Non-pigmented ciliary epithelial cell (primary cell): ENCODE results near the gene SCRN1.
"Not testable (repeated sequence)": the region's sequence is repeated elsewhere in the genome, so short reads cannot be mapped to it uniquely, and the experiment has no call there.

Experiments used
- DNase-seq: peaks from one replicate; pipeline ENCODE4 v3.0.0-alpha.2; 2010; ENCODE audit warnings: low read depth

SCRN1 gene

DNA sequence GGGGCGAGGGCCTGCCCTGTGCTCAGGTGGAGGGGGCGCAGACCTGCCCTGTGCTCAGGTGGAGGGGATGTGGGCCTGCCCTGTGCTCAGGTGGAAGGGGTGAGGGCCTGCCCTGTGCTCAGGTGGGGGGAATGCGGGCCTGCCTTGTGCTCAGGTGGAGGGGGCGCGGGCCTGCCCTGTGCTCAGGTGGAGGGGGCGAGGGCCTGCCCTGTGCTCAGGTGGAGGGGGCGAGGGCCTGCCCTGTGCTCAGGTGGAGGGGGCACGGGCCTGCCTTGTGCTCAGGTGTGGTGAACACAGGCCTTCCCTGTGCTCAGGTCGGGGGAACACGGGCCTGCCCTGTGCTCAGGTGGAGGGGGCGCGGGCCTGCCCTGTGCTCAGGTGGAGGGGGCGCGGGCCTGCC lies 98.8 kb downstream of the SCRN1 start:
- DNase-seq = not testable (repeated sequence)

DNA sequence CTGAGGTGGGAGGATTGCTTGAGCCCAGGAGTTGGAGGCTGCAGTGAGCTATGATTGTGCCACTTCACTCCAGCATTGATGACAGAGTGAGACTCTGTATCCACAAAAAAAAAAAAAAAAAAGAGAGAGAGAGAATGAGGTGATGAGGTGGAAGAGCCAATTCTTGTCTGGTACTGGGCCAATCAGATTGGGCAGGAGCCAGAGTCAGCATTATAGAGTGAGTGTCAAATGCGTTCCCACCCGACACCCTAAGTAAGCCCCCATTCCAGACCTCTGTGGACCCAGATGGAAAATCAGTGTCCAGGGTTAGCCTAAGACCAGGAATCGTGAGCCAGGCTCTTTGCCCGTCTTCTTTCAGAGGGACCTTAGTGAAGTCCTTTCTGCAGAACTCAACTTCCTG lies 99.3 kb downstream of the SCRN1 start:
- DNase-seq = no peak

DNA sequence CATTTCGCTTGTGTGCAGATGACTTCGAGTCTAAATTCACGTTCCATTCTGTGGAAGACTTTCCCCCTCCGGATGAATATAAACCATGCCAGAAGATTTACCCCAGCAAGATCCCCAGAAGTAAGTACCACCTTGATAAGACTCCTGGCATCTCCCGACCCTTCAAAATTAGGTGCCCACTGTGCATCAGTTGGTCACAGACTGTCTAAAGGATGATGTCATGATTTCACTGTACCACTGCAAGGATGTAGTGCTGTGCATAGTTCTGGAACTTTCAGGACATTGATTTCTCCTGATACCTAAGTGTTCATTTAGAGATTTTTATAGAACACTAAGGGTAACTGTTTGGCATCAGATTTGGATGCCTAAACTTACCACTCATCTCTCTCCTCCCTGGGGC lies 100.3 kb downstream of the SCRN1 start:
- no peak for DNase-seq

DNA sequence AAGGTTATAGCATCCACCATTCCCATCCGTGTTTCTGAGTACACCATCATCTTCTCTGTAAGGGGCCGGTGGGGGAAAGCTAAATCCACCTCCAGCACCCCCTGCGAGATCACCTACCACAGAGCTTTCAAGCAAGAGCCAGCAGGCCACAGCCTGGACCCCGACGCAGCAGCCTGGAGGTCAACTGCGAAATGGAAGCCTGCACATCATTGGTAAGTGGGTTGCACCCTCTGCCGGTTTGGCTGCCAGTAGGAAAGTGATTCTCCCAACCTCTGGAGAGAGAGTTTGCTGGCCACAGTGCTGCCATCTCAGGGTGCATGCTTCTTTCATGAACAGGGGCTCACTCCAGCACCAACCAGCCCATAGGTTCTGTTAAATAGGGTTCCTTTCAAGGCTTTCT lies 101.6 kb downstream of the SCRN1 start:
- DNase-seq = no peak

DNA sequence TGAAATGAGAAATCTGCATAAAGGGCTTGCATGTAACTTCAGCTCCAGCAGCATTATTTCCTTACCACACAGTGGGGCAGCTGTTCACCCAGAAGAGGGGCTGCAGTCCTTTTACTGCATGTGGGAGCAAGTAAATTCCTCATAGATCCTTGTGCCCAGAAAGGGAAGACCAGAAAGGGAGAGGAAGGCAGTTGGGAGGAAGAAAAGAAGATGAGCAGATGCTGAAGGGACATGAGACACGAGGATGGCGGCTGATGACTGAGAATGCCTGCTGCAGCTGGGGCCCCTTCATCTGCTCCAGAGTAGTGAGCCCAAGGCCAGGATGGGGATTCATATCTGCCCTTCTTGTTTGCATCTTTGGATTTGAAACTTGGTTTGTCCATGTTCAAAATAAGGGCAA lies 102.8 kb downstream of the SCRN1 start:
- DNase-seq = no peak

DNA sequence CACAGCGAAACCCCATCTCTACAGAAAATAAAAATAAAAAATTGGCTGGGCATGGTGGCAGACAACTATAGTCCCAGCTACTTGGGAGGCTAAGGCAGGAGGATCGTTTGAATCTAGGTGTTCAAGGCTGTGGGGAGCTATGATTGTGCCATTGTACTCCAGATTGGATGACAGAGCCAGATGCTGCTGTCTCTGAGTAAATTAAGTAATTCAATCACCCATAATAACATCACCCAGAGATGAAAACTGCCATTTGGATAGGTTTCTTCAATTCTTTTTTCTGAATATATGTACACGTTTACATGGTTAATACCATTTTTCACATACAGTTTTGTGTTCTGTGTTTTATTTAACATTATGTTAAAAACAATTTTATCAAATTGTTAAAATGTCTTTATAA lies 104.0 kb downstream of the SCRN1 start:
- DNase-seq = no peak

DNA sequence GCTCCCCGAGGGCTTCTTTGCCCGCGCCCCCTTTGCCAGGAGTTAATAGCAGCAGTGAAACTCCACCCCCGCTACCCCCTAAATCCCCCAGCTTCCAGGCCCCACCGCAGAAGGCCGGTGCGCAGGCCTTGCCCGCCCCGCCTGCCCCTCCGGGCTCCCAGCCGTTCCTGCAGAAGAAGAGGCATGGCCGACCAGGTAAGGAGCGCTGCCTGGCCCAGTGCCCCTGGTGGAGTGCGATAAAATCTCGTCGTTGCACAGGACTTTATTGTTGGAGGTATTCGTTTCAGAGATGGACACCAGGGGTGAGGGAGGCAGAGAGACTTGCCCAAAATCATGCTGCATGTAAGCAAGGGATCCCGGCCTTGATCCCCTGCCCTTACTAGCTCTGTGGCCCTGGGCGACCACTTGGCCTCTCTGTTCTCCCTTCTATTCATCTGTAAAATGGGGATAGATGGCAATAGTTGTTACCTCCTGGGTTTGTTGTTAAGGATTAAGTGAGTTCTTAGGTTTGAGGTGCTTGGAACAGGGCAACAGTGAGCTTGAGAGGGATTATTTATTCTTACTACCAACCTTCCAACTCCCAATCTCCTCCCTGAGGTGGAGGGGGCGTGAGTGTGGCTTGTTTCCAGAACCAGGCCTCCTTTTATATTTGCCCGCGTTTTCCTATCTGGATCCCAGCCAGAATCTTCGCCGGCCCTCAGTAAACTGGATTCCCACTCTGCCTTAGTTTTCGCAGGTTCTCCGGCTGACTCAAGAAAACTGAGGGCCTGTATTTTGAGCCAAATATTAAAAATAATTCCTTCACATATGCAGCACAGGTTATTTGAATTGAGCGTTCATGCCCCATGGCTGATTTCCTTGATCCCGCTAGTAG lies 105.0 kb downstream of the SCRN1 start:
- DNase-seq = no peak

DNA sequence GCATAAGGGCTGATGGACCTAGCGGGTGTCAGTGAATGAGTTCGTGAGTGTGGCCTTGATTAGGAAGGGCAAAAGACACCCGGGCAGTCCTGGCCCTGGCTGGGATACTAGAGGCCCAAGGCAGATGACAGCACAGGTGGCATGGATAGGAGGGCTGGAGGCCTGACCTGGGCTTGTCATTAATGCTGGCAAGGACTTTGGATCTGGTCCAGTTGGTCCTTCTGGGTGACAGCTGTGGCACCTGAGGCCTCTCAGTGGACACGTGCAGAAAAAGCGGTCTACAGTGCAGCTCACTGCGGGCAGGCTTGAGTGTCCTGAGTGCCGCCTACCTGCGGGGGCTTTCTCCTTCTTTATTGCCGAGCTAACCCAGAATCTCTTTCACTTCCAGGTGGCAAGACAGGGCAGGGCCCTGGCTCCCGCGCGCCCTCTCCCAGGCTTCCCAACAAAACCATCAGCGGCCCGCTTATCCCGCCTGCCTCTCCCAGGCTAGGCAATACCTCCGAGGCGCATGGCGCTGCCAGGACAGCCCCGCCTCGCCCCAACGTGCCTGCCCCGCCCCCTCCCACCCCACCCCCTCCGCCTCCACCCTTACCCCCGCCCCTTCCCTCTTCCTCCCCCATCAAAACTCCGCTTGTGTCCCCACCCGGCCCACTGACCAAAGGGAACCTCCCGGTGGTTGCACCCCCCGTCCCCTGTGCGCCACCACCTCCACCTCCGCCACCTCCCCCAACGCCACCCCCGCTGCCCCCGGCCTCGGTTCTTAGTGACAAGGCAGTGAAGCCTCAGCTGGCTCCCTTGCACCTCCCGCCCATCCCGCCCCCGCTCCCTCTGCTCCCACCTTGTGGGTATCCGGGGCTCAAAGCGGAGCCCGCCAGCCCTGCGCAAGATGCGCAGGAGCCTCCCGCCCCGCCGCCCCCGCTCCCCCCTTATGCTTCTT lies 105.9 kb downstream of the SCRN1 start:
- no peak for DNase-seq

DNA sequence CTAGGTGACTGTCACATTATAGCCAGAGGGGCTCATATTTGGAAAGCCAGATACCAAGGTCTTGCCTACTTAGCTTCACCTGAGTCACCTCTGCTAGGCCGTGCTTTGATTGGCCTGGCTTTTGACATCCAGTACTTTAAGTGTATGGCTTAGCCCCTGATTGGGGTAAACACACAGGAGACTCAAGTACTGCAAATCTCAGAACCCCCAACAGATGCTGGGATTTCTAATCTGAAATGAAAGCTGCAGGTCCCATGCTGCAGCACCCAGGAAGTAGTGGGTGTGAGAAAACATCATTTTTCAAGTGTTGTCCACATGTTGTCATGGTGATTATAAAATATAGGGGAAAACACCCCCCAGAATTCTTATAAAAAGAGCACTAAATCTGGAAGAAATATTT lies 107.1 kb downstream of the SCRN1 start:
- no peak for DNase-seq

DNA sequence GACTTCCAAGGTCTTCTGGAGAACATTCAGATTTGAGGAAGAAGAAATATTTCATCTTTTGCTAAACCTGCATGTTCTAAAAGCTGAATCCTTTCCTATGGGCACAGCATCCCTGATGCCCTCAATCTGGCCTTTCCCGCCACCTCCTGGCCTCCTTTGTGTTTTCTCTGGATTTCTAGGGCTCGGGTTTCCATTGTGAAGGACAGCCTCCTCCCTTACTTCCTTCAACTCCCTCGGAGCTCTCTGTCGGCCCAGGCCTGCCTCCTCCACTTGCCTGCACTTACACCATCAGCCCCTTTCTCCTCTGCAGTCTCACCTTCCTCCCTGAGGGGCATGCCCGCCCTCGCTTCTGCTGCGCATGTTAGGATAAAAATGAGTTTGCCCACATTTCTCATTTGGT lies 107.9 kb downstream of the SCRN1 start:
- no peak for DNase-seq

DNA sequence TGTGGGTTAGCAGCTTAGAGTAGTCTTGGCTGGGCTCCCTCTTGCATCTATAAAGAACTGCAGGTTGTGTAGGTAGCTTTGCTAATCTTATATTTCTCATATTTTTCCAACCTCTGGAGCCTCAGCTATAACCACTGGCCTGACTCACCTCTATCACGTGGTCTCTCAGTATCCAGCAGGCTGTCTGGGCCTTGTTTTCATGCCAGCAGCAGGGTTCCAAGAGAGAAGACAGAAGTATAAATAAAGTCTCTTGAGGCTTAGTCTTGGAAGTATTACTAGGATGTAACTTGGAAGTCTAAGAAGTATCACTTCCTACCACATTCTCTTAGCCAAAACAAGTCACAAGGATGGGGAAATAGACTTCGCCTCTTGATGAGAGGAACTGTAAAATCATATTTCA lies 110.0 kb downstream of the SCRN1 start:
- peak; percentile 40 for DNase-seq

DNA sequence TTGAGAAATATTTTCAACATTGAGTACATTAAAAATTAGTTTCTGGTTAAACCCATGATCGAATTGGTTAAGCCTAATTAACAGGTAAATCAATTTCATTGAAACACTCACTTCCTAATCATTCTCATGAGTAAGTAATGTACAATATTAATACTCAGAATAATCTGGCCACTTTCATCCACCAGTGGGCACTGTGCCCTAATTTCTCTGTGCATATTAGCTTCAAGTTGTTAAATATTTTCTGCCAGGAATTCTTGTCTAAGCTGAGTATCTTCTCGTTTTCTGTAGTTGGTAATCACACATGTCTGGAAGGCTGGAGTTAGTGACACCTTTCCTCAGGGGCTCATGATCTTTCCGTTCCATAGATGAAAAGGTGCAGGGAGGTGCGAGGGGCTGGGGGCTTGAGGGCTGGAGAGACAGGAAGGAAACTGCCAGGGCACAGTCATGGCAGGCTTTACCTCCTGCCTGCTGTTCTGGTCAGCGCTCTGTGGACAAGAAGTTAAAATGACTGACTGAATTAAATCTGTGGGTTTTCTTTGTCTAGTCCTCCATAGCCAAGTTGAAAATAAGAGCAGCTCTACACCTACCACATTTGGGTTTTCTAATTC lies 111.4 kb downstream of the SCRN1 start:
- no peak for DNase-seq

DNA sequence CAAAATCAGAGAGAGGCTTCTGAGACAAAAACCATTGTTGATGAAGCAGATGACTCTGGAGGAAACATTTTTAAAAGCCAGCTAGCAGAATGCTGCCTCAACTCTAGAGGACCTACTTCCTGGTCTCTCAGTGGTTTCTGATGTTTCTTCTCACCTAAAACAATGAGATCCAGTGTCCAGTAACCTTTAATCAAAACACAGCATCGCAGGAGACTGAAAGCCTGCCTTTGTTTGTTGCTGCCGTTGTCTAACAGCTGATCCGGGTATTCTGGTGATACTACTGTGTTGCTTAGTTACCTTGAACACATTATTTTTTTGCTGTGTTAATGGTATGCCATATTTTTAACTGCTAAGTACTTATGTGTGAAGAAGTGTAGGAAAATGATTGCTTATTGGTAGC lies 112.4 kb downstream of the SCRN1 start:
- no peak for DNase-seq

DNA sequence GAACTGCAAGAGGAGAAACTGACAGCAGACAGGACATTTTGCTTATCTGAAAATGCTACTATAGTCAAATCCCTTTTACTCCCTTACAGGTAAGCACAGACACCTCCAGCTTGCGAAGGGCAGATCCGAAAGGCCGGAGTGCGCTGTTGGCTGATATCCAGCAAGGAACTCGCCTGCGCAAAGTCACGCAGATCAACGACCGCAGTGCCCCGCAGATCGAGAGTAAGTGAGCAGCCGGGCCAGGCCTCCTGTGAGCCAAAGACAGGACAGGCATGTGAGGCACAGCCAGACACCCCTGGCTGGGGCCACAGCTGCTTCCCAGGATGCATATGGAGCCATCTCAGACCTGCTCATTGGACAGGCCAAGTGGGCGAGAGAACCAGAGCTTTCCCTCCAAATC lies 113.9 kb downstream of the SCRN1 start:
- no peak for DNase-seq

DNA sequence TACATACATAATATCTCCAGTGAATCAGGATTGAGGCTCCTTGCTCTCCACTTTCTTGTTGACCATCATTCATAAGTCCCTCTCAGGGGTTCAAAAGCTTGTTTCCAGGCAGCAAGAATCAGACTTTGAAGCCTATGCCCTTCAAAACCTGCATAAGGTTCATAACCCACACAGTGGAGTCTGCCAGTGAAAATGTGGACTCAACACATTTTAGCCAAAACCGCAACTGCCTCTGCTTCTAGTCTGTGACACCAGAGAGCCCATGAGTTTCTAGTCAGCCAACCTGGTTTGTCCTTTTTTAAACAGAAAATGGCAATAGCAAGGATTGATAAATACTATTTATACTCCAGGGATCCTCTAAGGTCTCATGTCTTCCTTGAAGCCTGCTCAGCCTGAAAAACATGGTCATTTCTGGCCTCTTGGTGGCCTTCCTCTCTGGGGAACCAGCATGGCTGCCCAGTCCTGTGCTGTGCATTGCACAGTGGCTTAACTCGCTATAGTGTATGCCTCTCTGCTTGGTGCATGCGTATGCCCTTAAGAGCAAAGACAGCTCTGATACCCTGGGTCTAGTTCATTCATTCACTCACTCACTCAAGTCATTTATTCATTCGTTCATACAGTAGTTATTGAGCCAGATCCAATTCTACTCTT lies 115.8 kb downstream of the SCRN1 start:
- DNase-seq = no peak

DNA sequence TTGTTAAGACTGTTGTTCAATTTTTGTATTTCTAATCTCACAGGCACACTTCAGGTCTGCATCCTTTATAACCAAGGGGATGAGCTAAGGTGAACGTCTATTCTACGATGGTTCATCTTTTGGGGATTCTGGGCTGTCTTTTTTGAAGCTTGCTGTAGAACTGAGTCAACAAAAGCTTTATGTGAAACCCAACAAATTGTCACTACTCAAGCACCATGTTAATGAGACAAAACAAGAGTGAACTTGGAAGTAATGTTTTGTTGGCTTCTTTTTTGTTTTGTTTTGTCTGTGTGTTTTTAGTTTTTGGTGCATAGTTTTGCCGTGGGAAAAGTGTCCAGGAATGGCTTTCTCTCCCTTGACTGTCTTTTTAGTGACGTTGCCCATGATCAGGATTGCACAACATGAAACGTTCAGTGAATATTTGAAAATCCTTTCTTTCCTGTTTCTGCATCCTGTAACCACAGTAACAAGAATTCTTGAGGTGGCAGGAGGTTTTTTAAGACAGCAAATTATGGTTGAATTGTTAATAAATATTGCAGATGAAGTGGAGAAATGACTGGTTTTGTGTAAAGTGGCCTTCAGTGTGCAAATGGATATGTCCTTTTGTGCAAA lies 117.7 kb downstream of the SCRN1 start:
- DNase-seq = peak; percentile 27
